H9 (cell line): ENCODE results near the gene SUMF1. TPM values are rescaled to one million over a fixed set of nuclear protein-coding genes. Genes with fewer than 3 reads are reported as not detected.

ENCODE experiments used
- DNase-seq: peaks from one replicate; pipeline ENCODE4 v3.0.0-alpha.2; 2017
- H2AFZ ChIP-seq: one replicate; pipeline ENCODE4 v1.6.1; 2013; ENCODE audit warnings: mild to moderate bottlenecking, low read length, control low read depth, moderate library complexity
- H2AK5ac ChIP-seq: 2 replicates; pipeline ENCODE4 v1.6.1; 2013; ENCODE audit warnings: low read length, control low read depth, mixed read lengths; ENCODE audit not compliant: insufficient read length
- H2BK120ac ChIP-seq: one replicate; pipeline ENCODE4 v1.6.1; 2013; ENCODE audit warnings: low read depth, mild to moderate bottlenecking, low read length, control low read depth, inconsistent platforms; ENCODE audit not compliant: poor library complexity, severe bottlenecking
- H2BK12ac ChIP-seq: 2 replicates; pipeline ENCODE4 v1.6.1; 2013; ENCODE audit warnings: low read length, control low read depth, mixed read lengths, low read depth; ENCODE audit not compliant: insufficient read length
- H2BK15ac ChIP-seq: 2 replicates; pipeline ENCODE4 v1.6.1; 2013; ENCODE audit warnings: low read depth, low read length, control low read depth
- H2BK20ac ChIP-seq: one replicate; pipeline ENCODE4 v1.6.1; 2013; ENCODE audit warnings: low read depth, mild to moderate bottlenecking, low read length, control low read depth, inconsistent platforms; ENCODE audit not compliant: poor library complexity, severe bottlenecking
- H2BK5ac ChIP-seq: 2 replicates; pipeline ENCODE4 v1.6.1; 2013; ENCODE audit warnings: low read length, control low read depth, mixed read lengths; ENCODE audit not compliant: insufficient read length
- H3K14ac ChIP-seq: 2 replicates; pipeline ENCODE4 v1.6.1; 2013; ENCODE audit warnings: low read length, control low read depth; ENCODE audit not compliant: insufficient read depth
- H3K18ac ChIP-seq: 2 replicates; pipeline ENCODE4 v1.6.1; 2013; ENCODE audit warnings: low read depth, mild to moderate bottlenecking, mixed read lengths, low read length, control low read depth; ENCODE audit not compliant: insufficient read length
- H3K23ac ChIP-seq: 2 replicates; pipeline ENCODE4 v1.6.1; 2013; ENCODE audit warnings: low read length, control low read depth, mixed read lengths, low read depth; ENCODE audit not compliant: insufficient read length
- H3K23me2 ChIP-seq: 2 replicates; pipeline ENCODE4 v1.6.1; 2013; ENCODE audit warnings: low read depth, mild to moderate bottlenecking, mixed read lengths, low read length, control low read depth; ENCODE audit not compliant: insufficient read length, poor library complexity, severe bottlenecking
- H3K27ac ChIP-seq: 2 replicates; pipeline ENCODE4 v1.5.1; 2013; ENCODE audit warnings: low read length, control low read depth, mixed read lengths, low read depth; ENCODE audit not compliant: insufficient read length
- H3K27me3 ChIP-seq: 2 replicates; pipeline ENCODE4 v1.6.1; 2013; ENCODE audit warnings: low read length, control low read depth, inconsistent platforms; ENCODE audit not compliant: insufficient read depth
- H3K4ac ChIP-seq: 2 replicates; pipeline ENCODE4 v1.6.1; 2013; ENCODE audit warnings: low read depth, mild to moderate bottlenecking, control low read depth, inconsistent platforms, low read length, moderate library complexity
- H3K4me1 ChIP-seq: 2 replicates; pipeline ENCODE4 v1.6.1; 2013; ENCODE audit warnings: low read length, control low read depth, inconsistent platforms; ENCODE audit not compliant: insufficient read depth
- H3K4me2 ChIP-seq: 2 replicates; pipeline ENCODE4 v1.6.1; 2013; ENCODE audit warnings: low read length, control low read depth, mixed read lengths; ENCODE audit not compliant: insufficient read length, insufficient read depth
- H3K56ac ChIP-seq: 2 replicates; pipeline ENCODE4 v1.6.1; 2013; ENCODE audit warnings: low read depth, mild to moderate bottlenecking, mixed read lengths, low read length, control low read depth; ENCODE audit not compliant: insufficient read length
- H3K79me1 ChIP-seq: 2 replicates; pipeline ENCODE4 v1.6.1; 2013; ENCODE audit warnings: low read depth, mild to moderate bottlenecking, moderate library complexity, low read length, control low read depth, inconsistent platforms; ENCODE audit not compliant: insufficient read depth, poor library complexity, severe bottlenecking
- H3K79me2 ChIP-seq: 2 replicates; pipeline ENCODE4 v1.6.1; 2013; ENCODE audit warnings: low read length, control low read depth, inconsistent platforms; ENCODE audit not compliant: insufficient read depth
- H3K9ac ChIP-seq: 2 replicates; pipeline ENCODE4 v1.6.1; 2013; ENCODE audit warnings: low read length, control low read depth, mixed read lengths; ENCODE audit not compliant: insufficient read length; ENCODE audit errors: extremely low read depth
- H3K9me3 ChIP-seq: one replicate; pipeline ENCODE4 v1.6.1; 2013; ENCODE audit warnings: low read depth, low read length, inconsistent platforms; ENCODE audit not compliant: control insufficient read depth
- H3T11ph ChIP-seq: one replicate; pipeline ENCODE4 v1.6.1; 2013; ENCODE audit warnings: mild to moderate bottlenecking, low read length, control low read depth, inconsistent platforms
- H4K20me1 ChIP-seq: one replicate; pipeline ENCODE4 v1.6.1; 2013; ENCODE audit not compliant: control insufficient read depth, insufficient read length, insufficient read depth
- H4K5ac ChIP-seq: 2 replicates; pipeline ENCODE4 v1.6.1; 2013; ENCODE audit warnings: low read depth, mild to moderate bottlenecking, mixed read lengths, low read length, control low read depth; ENCODE audit not compliant: insufficient read length
- H4K8ac ChIP-seq: replicated peaks from 2 replicates; pipeline ENCODE4 v1.6.1; 2013; ENCODE audit warnings: low read length, control low read depth, mixed read lengths, low read depth; ENCODE audit not compliant: insufficient read length
- H4K91ac ChIP-seq: 2 replicates; pipeline ENCODE4 v1.6.1; 2013; ENCODE audit warnings: low read depth, mild to moderate bottlenecking, moderate library complexity, mixed read lengths, low read length, control low read depth; ENCODE audit not compliant: insufficient read length
- H3K27ac Mint-ChIP-seq, 3 experiments: 2 replicates in 2 of 3; 3 replicates in 1 of 3; pipeline ENCODE4 v1.8.0; 2020 to 2021; ENCODE audit warnings: mixed read lengths in 3 of 3, mild to moderate bottlenecking in 1 of 3, moderate library complexity in 1 of 3
- H3K27me3 Mint-ChIP-seq: 2 replicates; pipeline ENCODE4 v1.8.0; 2021; ENCODE audit warnings: low read depth, mild to moderate bottlenecking, moderate library complexity, mixed read lengths
- H3K36me3 Mint-ChIP-seq, 3 experiments: 2 replicates in 2 of 3; 3 replicates in 1 of 3; pipeline ENCODE4 v1.8.0; 2020 to 2021; ENCODE audit warnings: low read depth in 3 of 3, mixed read lengths in 3 of 3; ENCODE audit not compliant: insufficient read depth in 1 of 3
- H3K4me1 Mint-ChIP-seq, 2 experiments: 2 replicates each; pipeline ENCODE4 v1.8.0; 2020; ENCODE audit warnings: mixed read lengths in 2 of 2
- H3K4me3 Mint-ChIP-seq, 2 experiments: 2 replicates in 1 of 2; 3 replicates in 1 of 2; pipeline ENCODE4 v1.8.0; 2020 to 2021; ENCODE audit warnings: mild to moderate bottlenecking in 2 of 2, mixed read lengths in 2 of 2, moderate library complexity in 1 of 2
- H3K9me3 Mint-ChIP-seq, 2 experiments: 2 replicates in 1 of 2; 3 replicates in 1 of 2; pipeline ENCODE4 v1.8.0; 2020; ENCODE audit warnings: mild to moderate bottlenecking in 2 of 2, mixed read lengths in 2 of 2, moderate library complexity in 1 of 2
- CTCF ChIP-seq: fragments of 200-600 bp; sonication (generic); conservative IDR thresholded peaks from 3 replicates; pipeline ENCODE4 v1.8.0; 2021; ENCODE audit warnings: antibody characterized with exemption, mild to moderate bottlenecking
- WGBS: extraction: QIAGEN DNeasy Blood & Tissue Kit; methylation state at CpG from one replicate; pipeline ENCODE4 v1.1.7; 2013; ENCODE audit warnings: missing lambda C conversion rate, low lambda C conversion rate, mixed read lengths; ENCODE audit not compliant: insufficient read length; ENCODE audit errors: extremely low coverage; 5-methylcytosine and 5-hydroxymethylcytosine counted together
- total RNA-seq: library from RNA; stranded (reverse); gene quantifications from 2 replicates; pipeline ENCODE4 v1.2.1, GENCODE V29; 2021

Gene SUMF1
- total RNA-seq, 1 experiment from 2014 or later = 9.5 TPM

GRCh38 chr3:4515916-4516579 lies 49.0 kb upstream of the SUMF1 start:
- H3K27me3 Mint-ChIP-seq = no peaks in the 10 kb centered on the region
- Histone ChIP-seq H2AK5ac (no peak overlapping the region), H2BK120ac (no peak overlapping the region), H4K91ac (no peak overlapping the region), H3T11ph (no peak overlapping the region), H3K79me1 (peaks cover 3% of the 10 kb centered on the region), H3K56ac (no peak overlapping the region), H3K27me3 (no peaks in the 10 kb centered on the region), H3K9ac (no peak overlapping the region), H2BK5ac (no peak overlapping the region), H2BK15ac (no peak overlapping the region), H3K9me3 (no peaks in the 10 kb centered on the region), H3K18ac (no peak overlapping the region), H3K14ac (no peak overlapping the region), H2BK20ac (no peak overlapping the region), H4K20me1 (no peaks in the 10 kb centered on the region), H4K8ac (no peak overlapping the region), H3K27ac (no peak overlapping the region), H3K4me2 (no peak overlapping the region), H2BK12ac (no peak overlapping the region), H3K23ac (no peak overlapping the region), H4K5ac (no peak overlapping the region), H3K4ac (no peak overlapping the region), H3K79me2 (no peaks in the 10 kb centered on the region), H3K4me1 (peaks cover 7% of the 10 kb centered on the region; the same call in 1 of the 2 replicates), H2AFZ (no peak overlapping the region), H3K23me2 (no peaks in the 10 kb centered on the region)
- WGBS = no CpG with 5 or more reads among the region's 7 CpGs
- H3K4me3 Mint-ChIP-seq = no peak overlapping the region
- no peak for DNase-seq
- peak overlapping the region in 1 of 3 experiments; percentile 21; a peak in 2 of 7 replicates for H3K27ac Mint-ChIP-seq
- TF ChIP-seq CTCF = no peak
- peaks cover 15% of the 10 kb centered on the region in 2 experiments for H3K4me1 Mint-ChIP-seq
- no peaks in the 10 kb centered on the region for H3K9me3 Mint-ChIP-seq
- no peaks in the 10 kb centered on the region for H3K36me3 Mint-ChIP-seq
